Measurements from ENCODE around the gene FANCD2OS. TPM values are rescaled to one million over a fixed set of nuclear protein-coding genes. Genes with fewer than 3 reads are reported as not detected.

Gene FANCD2OS
- total RNA-seq, 2 experiments from 2014 or later, result not detected

DNA sequence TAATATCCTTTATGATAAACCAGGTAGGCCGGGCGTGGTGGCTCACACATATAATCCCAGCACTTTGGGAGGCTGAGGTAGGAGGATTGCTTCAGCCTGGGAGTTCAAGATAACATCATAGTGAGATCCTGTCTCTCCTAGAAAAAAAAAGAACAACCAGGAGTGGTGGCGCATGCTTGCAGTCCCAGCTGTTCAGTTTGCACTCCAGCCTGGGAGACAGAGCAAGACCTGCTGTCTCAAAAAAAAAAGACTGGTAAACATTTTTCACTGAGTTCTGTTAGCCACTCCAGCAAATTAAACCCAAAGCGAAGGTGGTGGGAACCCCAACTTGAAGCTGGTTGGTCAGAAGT, 47.0 kb upstream of the FANCD2OS start:
- no peaks in the 10 kb centered on the region for H3K4me1 Mint-ChIP-seq (ENCODE audit: low read depth)
- no peak overlapping the region for H3K4me3 Mint-ChIP-seq
- H3K36me3 ChIP-seq (ENCODE audit: insufficient read depth, low read length), result peaks cover 25% of the 10 kb centered on the region
- H3K9me3 ChIP-seq (ENCODE audit: control insufficient read depth in 1 of 2, insufficient read depth in 1 of 2, low read length in 2 of 2), result no peaks in the 10 kb centered on the region
- no peaks in the 10 kb centered on the region for H3K27me3 Mint-ChIP-seq
- ChIA-PET POLR2A (interaction anchor here (0.9 kb wide), 1 partner anchor 44 kb away, joined by 3 read pairs; no protein-coding TSS in a partner anchor), CTCF (interaction anchor here (0.8 kb wide), 1 partner anchor 126 kb away, joined by 3 read pairs; no protein-coding TSS in a partner anchor)
- no peak for ATAC-seq (ENCODE audit: poor library complexity)
- no peak for DNase-seq
- TF ChIP-seq, protein P1, sequence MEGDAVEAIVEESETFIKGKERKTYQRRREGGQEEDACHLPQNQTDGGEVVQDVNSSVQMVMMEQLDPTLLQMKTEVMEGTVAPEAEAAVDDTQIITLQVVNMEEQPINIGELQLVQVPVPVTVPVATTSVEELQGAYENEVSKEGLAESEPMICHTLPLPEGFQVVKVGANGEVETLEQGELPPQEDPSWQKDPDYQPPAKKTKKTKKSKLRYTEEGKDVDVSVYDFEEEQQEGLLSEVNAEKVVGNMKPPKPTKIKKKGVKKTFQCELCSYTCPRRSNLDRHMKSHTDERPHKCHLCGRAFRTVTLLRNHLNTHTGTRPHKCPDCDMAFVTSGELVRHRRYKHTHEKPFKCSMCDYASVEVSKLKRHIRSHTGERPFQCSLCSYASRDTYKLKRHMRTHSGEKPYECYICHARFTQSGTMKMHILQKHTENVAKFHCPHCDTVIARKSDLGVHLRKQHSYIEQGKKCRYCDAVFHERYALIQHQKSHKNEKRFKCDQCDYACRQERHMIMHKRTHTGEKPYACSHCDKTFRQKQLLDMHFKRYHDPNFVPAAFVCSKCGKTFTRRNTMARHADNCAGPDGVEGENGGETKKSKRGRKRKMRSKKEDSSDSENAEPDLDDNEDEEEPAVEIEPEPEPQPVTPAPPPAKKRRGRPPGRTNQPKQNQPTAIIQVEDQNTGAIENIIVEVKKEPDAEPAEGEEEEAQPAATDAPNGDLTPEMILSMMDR (IDR thresholded peaks at IDR 0.05), result no peak
- H3K4me1 ChIP-seq (ENCODE audit: insufficient read depth, low read length), result no peaks in the 10 kb centered on the region
- no peak overlapping the region for H3K27ac ChIP-seq (ENCODE audit: low read depth in 1 of 2, low read length in 2 of 2)
- no peak overlapping the region for H3K4me3 ChIP-seq (ENCODE audit: low read length)
- H3K27ac Mint-ChIP-seq, result no peak overlapping the region
- H3K9me3 Mint-ChIP-seq, result no peaks in the 10 kb centered on the region
- no peaks in the 10 kb centered on the region for H3K27me3 ChIP-seq (ENCODE audit: control insufficient read depth in 1 of 2, insufficient read depth in 2 of 2, low read length in 2 of 2)
- peaks cover 43% of the 10 kb centered on the region for H3K36me3 Mint-ChIP-seq (ENCODE audit: low read depth)
- intact Hi-C loops (cut with DNase I, micrococcal nuclease), result no loop called here

DNA sequence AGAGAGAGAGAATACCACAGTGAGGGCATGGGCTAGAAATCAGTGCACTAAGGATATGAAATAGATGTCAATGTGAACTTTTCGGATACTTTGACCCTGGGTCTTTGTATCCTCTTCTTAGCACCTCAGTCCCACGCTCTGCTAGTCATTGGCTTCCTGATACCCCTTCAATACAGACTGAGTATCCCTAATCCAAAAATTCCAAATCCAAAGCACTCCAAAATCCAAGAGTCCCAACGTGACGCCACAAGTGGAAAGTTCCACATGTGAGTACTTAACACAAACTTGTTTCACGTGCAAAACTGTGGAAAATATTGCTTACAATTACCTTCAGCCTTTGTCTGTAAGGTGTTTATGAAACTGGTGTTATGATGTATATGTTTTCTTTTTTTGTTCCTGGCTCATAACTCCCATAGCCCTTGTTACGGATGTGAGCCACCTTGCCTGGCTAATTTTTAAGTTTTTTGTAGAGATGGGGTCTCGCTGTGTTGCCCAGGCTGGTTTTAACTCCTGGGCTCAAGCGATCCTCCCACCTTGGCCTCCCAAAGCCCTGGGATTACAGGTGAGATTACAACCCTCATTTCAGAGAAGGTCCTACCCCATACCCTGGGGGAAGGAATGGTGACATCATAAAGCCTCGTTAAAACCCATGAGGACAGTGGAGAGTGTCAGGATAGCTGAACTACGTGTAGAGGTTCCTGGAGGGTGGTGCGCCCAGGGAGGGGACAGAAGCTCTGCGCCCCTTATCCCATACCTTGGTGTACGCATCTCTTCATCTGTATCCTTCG, 46.5 kb upstream of the FANCD2OS start:
- Mint-ChIP-seq H3K36me3 (ENCODE audit: low read depth) (peaks cover 49% of the 10 kb centered on the region), H3K4me1 (ENCODE audit: low read depth) (peaks cover 6% of the 10 kb centered on the region), H3K27me3 (no peaks in the 10 kb centered on the region), H3K27ac (peak overlapping the region; percentile 17), H3K4me3 (no peak overlapping the region), H3K9me3 (no peaks in the 10 kb centered on the region)
- H3K36me3 ChIP-seq (ENCODE audit: insufficient read depth, low read length), result peaks cover 30% of the 10 kb centered on the region
- H3K4me3 ChIP-seq (ENCODE audit: low read length), result no peak overlapping the region
- no peaks in the 10 kb centered on the region for H3K27me3 ChIP-seq (ENCODE audit: control insufficient read depth in 1 of 2, insufficient read depth in 2 of 2, low read length in 2 of 2)
- TF ChIP-seq, protein P1 (IDR thresholded peaks at IDR 0.05), result no peak
- no peak for ATAC-seq (ENCODE audit: poor library complexity)
- CTCF ChIA-PET, result interaction anchor here (0.8 kb wide), 1 partner anchor 127 kb away, joined by 3 read pairs; no protein-coding TSS in a partner anchor
- no peaks in the 10 kb centered on the region for H3K4me1 ChIP-seq (ENCODE audit: insufficient read depth, low read length)
- no peak overlapping the region for H3K27ac ChIP-seq (ENCODE audit: low read depth in 1 of 2, low read length in 2 of 2)
- H3K9me3 ChIP-seq (ENCODE audit: control insufficient read depth in 1 of 2, insufficient read depth in 1 of 2, low read length in 2 of 2), result no peaks in the 10 kb centered on the region
- no peak for DNase-seq
- intact Hi-C loops (cut with DNase I, micrococcal nuclease), result no loop called here
- POLR2A ChIA-PET, result interaction anchor here (0.6 to 1.2 kb wide), 3 partner anchors 9 to 58 kb away, joined by 3 to 4 read pairs (median 3); partner anchors contain the start of gene VHL

DNA sequence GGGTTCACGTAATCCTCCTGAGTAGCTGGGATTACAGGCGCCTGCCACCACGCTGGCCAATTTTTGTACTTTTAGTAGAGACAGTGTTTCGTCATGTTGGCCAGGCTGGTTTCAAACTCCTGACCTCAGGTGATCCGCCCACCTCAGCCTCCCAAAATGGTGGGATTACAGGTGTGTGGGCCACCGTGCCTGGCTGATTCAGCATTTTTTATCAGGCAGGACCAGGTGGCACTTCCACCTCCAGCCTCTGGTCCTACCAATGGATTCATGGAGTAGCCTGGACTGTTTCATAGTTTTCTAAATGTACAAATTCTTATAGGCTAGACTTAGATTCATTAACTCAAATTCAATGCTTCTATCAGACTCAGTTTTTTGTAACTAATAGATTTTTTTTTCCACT, 42.9 kb upstream of the FANCD2OS start:
- Mint-ChIP-seq H3K4me3 (no peak overlapping the region), H3K36me3 (ENCODE audit: low read depth) (peaks cover 77% of the 10 kb centered on the region), H3K27ac (no peak overlapping the region), H3K27me3 (no peaks in the 10 kb centered on the region), H3K4me1 (ENCODE audit: low read depth) (peaks cover 18% of the 10 kb centered on the region), H3K9me3 (no peaks in the 10 kb centered on the region)
- Histone ChIP-seq H3K27ac (ENCODE audit: low read depth in 1 of 2, low read length in 2 of 2) (no peak overlapping the region), H3K4me1 (ENCODE audit: insufficient read depth, low read length) (peaks cover 14% of the 10 kb centered on the region), H3K36me3 (ENCODE audit: insufficient read depth, low read length) (peaks cover 53% of the 10 kb centered on the region), H3K4me3 (ENCODE audit: low read length) (no peak overlapping the region), H3K9me3 (ENCODE audit: control insufficient read depth in 1 of 2, insufficient read depth in 1 of 2, low read length in 2 of 2) (no peaks in the 10 kb centered on the region), H3K27me3 (ENCODE audit: control insufficient read depth in 1 of 2, insufficient read depth in 2 of 2, low read length in 2 of 2) (no peaks in the 10 kb centered on the region)
- DNase-seq, result no peak
- ChIA-PET POLR2A (interaction anchor here (2.0 kb wide), 1 partner anchor 9 kb away, joined by 5 read pairs; the partner anchor contains the start of gene VHL), CTCF (interaction anchor here (1.0 to 1.1 kb wide), 2 partner anchors 13 to 135 kb away, joined by 3 to 4 read pairs; partner anchors contain the start of gene IRAK2)
- intact Hi-C loops (cut with DNase I, micrococcal nuclease), result no loop called here
- TF ChIP-seq, protein P1 (IDR thresholded peaks at IDR 0.05), result no peak
- no peak for ATAC-seq (ENCODE audit: poor library complexity)
